Measurements from ENCODE around the gene MSI2.

MSI2 gene

GRCh38 chr17:57582881-57583756 is 326.8 kb downstream of the MSI2 start:
- DNase-seq (ENCODE audit: extremely low read depth in 1 of 2, low read depth in 1 of 2), result no peak

DNA sequence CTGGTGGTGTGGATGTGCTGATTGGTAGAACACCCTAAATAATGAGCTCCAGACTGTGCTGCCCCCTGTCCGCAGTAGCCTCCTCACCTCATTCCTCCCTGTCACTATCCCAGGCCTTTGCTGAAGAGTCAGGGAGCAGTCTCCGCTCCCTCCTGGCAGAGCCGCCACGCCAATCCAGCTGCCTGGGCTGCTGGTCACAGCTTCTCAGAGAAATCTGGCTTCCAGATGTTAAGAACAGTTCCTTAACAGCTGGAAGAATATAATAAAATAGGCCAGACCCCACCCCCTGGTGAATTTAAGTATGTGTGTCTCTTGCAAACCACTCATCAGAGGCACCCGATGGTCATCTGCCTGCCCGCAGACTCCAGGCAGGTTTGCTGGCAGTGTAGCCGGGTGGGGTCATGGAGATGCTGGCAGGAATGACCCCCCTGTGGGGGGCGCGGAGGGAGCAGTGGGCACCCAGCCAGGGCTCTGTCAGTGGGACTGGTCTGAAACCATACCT is 327.8 kb downstream of the MSI2 start:
- no peak for DNase-seq (ENCODE audit: extremely low read depth in 1 of 2, low read depth in 1 of 2)

GRCh38 chr17:57585341-57586195 is 329.2 kb downstream of the MSI2 start:
- DNase-seq (ENCODE audit: extremely low read depth in 1 of 2, low read depth in 1 of 2), result no peak

DNA sequence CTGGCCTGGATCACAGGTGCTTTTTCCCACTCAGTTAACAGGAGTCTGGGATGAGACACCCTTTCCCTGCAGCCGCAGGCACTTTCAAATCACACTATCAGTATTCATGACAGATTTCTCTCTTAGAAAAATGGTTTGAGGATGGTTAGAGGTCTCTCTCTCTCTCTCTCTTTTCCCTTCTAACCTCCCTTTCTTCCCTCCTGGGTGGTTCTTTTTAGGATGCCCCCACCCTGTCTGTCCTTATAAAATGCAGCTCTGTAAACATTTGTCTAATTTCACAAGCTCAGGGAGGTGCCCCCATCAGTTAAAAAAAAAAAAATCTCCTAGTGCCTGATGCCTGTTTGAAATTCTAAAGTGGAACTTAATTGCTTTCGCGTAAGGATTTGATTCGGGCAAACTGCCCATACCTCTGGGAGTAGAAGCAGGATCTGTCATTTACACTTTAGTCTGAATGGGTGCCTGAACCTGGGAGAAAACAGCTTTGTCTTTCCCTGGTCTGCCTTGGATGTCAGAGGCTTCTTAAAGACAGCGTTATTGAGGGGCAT is 329.9 kb downstream of the MSI2 start:
- DNase-seq (ENCODE audit: extremely low read depth in 1 of 2, low read depth in 1 of 2), result no peak

DNA sequence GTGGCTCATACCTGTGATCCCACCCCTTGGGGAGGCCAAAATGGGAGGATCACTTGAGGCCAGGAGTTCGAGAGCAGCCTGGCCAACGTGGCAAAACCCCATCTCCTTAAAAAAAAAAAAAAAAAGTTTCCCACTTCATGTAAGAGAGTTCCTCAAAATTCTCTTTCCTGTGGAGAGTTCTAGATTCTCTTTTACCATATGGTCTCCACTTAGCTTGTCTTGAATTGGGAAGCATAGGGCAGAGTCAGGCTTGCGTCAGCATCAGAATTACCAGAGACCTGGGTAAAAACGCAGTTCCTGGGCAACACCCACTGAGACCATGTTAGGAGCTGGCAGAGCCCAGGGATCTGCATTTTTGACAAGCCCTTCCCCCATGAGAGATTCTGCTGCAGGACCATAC is 330.4 kb downstream of the MSI2 start:
- no peak for DNase-seq (ENCODE audit: extremely low read depth in 1 of 2, low read depth in 1 of 2)

DNA sequence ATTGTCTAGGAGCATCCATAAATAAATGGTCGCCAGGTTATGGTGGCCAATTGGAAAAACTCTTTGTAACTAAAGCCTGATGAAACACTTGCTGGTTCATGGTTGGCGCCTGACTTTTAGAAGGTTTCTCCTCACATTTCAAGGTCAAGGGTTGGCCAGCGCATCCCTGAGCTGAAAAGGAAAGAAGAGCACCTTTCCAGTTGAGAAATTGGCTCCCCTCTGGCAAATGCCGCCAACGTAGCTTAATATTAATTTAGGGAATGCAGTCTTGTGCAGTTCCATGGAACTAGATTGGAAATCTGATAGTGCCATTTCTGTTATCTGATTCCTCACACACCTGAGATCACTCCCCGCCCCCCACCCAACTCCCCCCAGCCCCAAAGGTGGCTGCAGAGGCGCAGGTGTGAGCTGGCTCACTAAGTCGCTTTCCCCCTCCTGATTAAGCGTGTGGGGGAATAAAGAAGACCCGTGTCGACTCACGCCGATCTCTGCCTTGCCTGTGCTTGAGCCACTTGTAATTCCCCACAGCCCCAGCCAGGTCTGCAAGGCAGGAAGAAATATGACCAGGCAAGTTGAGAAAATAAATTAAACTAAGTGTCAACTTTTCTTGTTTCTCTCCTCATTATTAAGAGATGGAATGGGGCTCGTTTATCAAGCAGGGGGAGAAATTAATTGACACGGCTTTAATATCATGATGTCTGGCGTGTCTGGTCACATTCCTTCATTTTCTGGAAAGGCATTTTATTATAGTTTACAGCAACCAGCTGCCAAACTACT is 331.1 kb downstream of the MSI2 start:
- no peak for DNase-seq (ENCODE audit: extremely low read depth in 1 of 2, low read depth in 1 of 2)

DNA sequence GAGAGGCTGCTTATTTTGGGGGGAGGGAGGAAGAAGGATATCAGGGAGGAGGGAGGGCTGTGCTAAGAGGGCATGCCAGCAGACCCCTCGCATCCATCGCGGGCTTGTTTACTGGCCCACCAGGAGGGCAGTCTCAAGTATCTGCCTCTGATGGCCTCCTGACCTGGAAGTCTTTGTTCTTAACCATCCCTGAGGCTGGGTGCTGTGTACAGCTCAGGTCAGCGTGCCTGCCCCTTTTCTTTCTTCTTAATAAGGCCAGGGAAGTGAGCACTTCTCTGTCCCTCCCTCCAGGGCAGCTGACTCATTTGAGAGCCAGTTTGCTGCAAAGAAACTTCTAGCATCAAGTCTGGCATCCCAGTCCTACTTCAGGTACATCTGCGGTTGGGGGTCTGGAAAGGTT is 331.8 kb downstream of the MSI2 start:
- DNase-seq (ENCODE audit: extremely low read depth in 1 of 2, low read depth in 1 of 2), result no peak

DNA sequence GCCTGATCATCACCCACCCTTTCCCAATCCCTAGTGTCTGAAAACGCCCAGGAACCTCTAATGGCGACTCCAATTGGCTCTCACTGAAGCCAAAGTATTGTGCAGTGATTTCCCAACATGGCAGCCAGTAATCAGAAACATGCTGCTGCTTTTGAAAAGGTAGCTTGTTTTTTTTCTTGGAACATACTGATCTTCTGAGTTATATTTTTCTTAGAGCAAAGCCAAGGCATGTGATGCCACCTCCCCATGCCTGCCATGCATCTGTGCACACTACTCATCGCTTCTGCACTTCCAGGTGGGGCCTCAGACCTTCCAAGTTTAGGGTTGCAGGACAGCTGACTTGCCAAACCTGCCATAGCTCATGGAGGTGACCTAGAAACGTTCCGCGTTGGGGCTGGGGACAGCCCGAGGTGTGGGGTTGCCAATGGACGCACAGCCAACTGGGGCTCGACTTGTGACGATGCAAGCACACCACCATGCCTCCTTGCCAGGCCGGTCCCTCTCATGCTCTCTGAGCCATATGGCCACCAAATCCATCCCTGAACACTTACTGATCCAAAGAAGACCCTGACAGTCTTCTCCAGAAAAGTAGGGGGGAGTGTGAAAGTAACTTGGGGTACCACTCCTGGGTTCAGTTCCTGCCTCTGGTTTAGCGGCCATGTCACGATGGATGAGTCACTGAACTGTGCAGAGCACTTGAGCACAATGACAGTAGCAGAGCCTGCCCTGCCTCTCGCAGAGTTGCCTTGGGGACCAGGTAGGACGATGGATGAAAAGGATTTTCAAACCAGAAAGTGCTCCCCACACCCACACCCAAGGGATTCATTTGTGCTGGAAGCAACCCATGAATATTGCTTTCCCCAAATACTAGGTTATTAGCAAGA is 333.1 kb downstream of the MSI2 start:
- DNase-seq (ENCODE audit: extremely low read depth in 1 of 2, low read depth in 1 of 2), result no peak

DNA sequence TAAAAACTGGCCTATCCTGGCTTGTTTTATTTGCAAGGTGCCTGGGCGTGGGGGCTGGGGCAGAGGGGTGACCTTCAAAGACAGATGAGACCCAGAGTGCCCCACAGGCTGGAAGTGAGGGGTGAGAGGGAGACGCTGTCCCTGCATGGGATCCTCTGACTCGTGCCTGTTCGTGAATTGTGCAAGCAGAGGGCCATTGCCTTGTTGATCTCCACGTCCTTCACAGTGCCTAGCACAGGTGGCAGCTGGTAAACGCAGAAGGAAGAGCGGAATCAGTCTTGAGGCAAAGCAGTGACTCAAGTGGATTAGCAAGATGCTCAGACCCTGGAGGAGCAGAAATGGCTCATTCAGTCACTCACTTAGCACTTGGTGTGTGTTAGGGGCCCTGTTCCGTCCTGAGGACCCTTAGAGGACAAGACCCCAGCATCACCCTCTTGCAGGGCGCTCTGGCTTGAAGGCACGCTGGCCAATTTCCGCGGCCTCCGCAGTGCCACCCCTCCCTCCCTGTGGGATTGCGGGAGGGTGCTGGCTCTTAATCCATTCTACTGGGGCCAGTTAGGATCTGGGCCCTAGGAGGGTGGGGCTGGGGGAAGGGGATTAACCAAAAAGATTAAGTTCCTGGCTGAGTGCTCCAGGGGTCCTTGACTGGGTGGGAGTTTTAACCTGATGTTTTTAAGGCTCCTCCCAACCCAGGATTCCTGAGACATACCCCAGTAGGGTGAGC is 337.6 kb downstream of the MSI2 start:
- no peak for DNase-seq (ENCODE audit: extremely low read depth in 1 of 2, low read depth in 1 of 2)

- no peak for DNase-seq (ENCODE audit: extremely low read depth in 1 of 2, low read depth in 1 of 2)
These were observed 338.4 kb downstream of the MSI2 start for GRCh38 chr17:57594767-57595166.

DNA sequence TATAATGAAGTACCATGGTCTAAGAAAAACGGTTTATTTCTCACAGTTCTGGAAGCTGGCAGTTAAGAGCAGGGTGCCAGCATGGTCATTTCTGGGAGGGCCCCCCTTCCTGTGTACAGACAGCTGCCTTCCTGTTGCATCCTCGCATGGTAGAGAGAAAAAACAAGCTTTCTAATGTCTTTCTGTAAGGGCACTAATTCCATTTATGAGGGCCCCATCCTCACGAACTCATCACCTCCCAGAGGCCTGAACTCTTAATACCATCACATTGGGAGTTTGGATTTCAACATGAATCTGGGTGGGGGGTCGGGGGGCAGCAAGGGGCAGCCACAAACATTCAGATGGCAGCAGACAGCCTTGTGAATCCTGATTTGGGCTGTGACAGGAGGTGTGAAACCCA is 339.1 kb downstream of the MSI2 start:
- DNase-seq (ENCODE audit: extremely low read depth in 1 of 2, low read depth in 1 of 2), result no peak

DNA sequence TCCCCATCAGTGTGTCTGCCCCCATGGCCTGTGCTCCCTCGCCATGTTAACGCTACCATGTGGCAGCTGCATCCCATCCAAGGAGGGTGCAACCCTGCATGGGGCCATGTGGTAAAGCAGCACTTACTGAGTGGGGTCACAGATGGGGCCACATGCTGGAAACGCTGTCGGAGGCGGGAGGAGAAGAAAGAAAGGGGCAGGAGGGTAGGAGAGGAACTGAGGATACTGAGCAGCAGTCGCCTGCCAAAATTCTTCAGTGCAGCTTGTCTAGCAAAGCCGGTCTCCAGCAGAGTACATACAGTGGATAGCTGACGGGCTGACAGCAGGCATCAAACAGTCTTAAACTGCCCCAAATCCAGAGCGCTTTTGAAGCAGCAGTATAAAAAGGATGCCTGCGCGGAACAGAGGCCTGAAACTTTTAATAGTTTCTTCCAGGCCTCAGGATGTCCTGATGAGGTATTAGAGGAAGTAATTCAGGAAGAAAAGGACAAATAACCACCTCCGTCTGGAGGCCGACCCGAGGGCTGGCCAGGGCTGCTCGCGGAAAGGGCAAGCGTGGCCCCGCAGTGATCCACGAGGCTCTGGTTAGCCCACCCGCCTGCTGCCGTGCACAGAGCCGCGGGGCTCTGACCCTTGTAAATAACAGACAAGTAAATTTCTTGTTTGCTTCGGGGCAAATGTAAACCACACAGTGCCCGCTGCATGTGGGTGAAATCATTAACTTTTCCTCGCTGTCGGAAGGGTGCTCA is 339.8 kb downstream of the MSI2 start:
- no peak for DNase-seq (ENCODE audit: extremely low read depth in 1 of 2, low read depth in 1 of 2)

DNA sequence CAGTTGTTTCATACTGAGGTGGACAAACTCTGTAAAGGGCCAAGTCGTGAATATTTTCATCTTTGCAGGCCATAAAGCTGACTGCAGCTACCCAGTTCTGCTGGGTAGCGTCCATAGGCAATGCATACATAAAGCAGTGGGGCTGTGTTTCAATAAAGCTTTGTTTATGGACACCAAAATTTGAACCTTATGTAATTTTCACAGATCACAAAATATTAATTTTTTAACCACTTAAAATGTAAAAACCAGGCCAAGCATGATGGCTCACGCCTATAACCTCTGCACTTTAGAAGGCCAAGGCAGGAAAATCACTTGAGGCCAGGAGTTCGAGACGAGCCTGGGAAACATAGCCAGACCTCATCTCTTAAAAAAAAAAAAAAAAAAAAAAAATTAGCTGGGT is 340.8 kb downstream of the MSI2 start:
- no peak for DNase-seq (ENCODE audit: extremely low read depth in 1 of 2, low read depth in 1 of 2)

- DNase-seq (ENCODE audit: extremely low read depth in 1 of 2, low read depth in 1 of 2), result no peak
These were observed 341.5 kb downstream of the MSI2 start for GRCh38 chr17:57597531-57598453.

GRCh38 chr17:57599271-57600045 is 343.1 kb downstream of the MSI2 start:
- DNase-seq (ENCODE audit: extremely low read depth in 1 of 2, low read depth in 1 of 2), result no peak

DNA sequence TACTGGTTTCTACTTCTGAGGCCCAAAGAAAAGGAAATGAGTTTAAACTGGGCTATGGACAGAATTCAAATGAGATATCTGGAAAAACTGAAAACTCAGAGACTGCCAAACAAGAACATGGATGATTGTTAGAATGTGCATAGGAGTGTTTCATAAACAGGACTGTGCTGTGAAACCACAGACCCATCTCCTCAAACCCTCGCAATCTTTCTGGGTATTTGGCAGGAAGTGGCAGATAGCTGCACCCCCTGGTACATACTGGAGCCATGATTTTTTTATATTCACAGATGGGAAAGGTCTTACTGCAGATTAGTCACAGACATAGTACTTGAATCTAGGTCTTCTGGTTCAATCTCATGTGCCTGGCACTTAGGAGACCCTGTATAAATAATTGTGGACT is 343.8 kb downstream of the MSI2 start:
- DNase-seq (ENCODE audit: extremely low read depth in 1 of 2, low read depth in 1 of 2), result no peak
